GM23338 (cell line): ENCODE measurements around the gene TBCB. TPM values are rescaled to one million over a fixed set of nuclear protein-coding genes. Genes with fewer than 3 reads are reported as not detected.

ENCODE experiments used
- ATAC-seq: fragments of 200-7000 bp; cut with Tn5 transposase; 3 replicates; pipeline ENCODE4 v1.9.1; 2020
- DNase-seq: peaks from one replicate; pipeline ENCODE4 v3.0.0-alpha.2; 2015; ENCODE audit warnings: low spot score
- H2AFZ ChIP-seq: fragments of 200-600 bp; sonication (generic); 2 replicates; pipeline ENCODE4 v1.8.0; 2016; ENCODE audit warnings: antibody characterized with exemption, mild to moderate bottlenecking, moderate library complexity
- H3F3A ChIP-seq: fragments of 200-600 bp; sonication (generic); replicated peaks from 2 replicates; pipeline ENCODE4 v1.8.0; 2017; ENCODE audit warnings: antibody characterized with exemption, mixed run types, low read depth
- H3K27ac ChIP-seq: fragments of 200-600 bp; sonication (generic); 2 replicates; pipeline ENCODE4 v1.6.1; 2016; ENCODE audit warnings: low read depth
- H3K27me3 ChIP-seq: fragments of 200-600 bp; sonication (generic); 2 replicates; pipeline ENCODE4 v1.8.0; 2016; ENCODE audit warnings: mild to moderate bottlenecking, mixed run types, moderate library complexity; ENCODE audit not compliant: insufficient read depth
- H3K36me3 ChIP-seq: fragments of 200-600 bp; sonication (generic); 2 replicates; pipeline ENCODE4 v1.8.0; 2016; ENCODE audit warnings: mild to moderate bottlenecking; ENCODE audit not compliant: insufficient read depth
- H3K4me1 ChIP-seq: fragments of 200-600 bp; sonication (generic); 2 replicates; pipeline ENCODE4 v1.8.0; 2016; ENCODE audit warnings: mild to moderate bottlenecking, moderate library complexity; ENCODE audit not compliant: insufficient read depth
- H3K4me2 ChIP-seq: fragments of 200-600 bp; sonication (generic); 2 replicates; pipeline ENCODE4 v1.7.1; 2017; ENCODE audit warnings: mixed run types
- H3K4me3 ChIP-seq: fragments of 200-600 bp; sonication (generic); 2 replicates; pipeline ENCODE4 v1.6.1; 2016; ENCODE audit warnings: mixed run types
- H3K79me2 ChIP-seq: fragments of 200-600 bp; sonication (generic); replicated peaks from 2 replicates; pipeline ENCODE4 v1.8.0; 2017; ENCODE audit warnings: mild to moderate bottlenecking; ENCODE audit not compliant: insufficient read depth
- H3K9me2 ChIP-seq: fragments of 200-600 bp; sonication (generic); 2 replicates; pipeline ENCODE4 v1.8.0; 2017; ENCODE audit not compliant: insufficient read depth
- H4K20me1 ChIP-seq: fragments of 200-600 bp; sonication (generic); replicated peaks from 2 replicates; pipeline ENCODE4 v1.8.0; 2017; ENCODE audit warnings: mild to moderate bottlenecking; ENCODE audit not compliant: insufficient read depth
- H3K27ac Mint-ChIP-seq: 2 replicates; pipeline ENCODE4 v1.8.0; 2020; ENCODE audit warnings: inconsistent platforms, mild to moderate bottlenecking, moderate library complexity, mixed read lengths
- H3K27me3 Mint-ChIP-seq: 3 replicates; pipeline ENCODE4 v1.8.0; 2022; ENCODE audit warnings: low read depth, mild to moderate bottlenecking, moderate library complexity, mixed read lengths, inconsistent platforms; ENCODE audit not compliant: insufficient read depth, poor library complexity
- H3K36me3 Mint-ChIP-seq: 3 replicates; pipeline ENCODE4 v1.8.0; 2021; ENCODE audit warnings: low read depth, mild to moderate bottlenecking, inconsistent platforms, moderate library complexity, mixed read lengths
- H3K4me1 Mint-ChIP-seq: 3 replicates; pipeline ENCODE4 v1.8.0; 2020; ENCODE audit warnings: mild to moderate bottlenecking, inconsistent platforms, mixed read lengths
- H3K4me3 Mint-ChIP-seq: 3 replicates; pipeline ENCODE4 v1.8.0; 2021; ENCODE audit warnings: moderate library complexity, mild to moderate bottlenecking, inconsistent platforms, mixed read lengths
- H3K9me3 Mint-ChIP-seq: 3 replicates; pipeline ENCODE4 v1.8.0; 2020; ENCODE audit warnings: moderate library complexity, mild to moderate bottlenecking, inconsistent platforms, mixed read lengths
- CTCF ChIP-seq, 2 experiments: fragments of 200-600 bp in 1 of 2; sonication (generic) in 1 of 2; conservative IDR thresholded peaks; 2 replicates each; pipeline versions ENCODE4 v1.5.1 to v1.6.1; 2016 to 2017; ENCODE audit warnings: antibody characterized with exemption in 2 of 2, low read depth in 2 of 2, mild to moderate bottlenecking in 2 of 2, moderate library complexity in 1 of 2
- ETS1 ChIP-seq: IDR thresholded peaks from 2 replicates; pipeline ENCODE4 v1.6.1; 2016; ENCODE audit warnings: antibody characterized with exemption
- EZH2phosphoT487 ChIP-seq: fragments of 200-600 bp; sonication (generic); IDR thresholded peaks from one replicate; pipeline ENCODE4 v1.8.1; 2018; ENCODE audit warnings: antibody characterized with exemption; ENCODE audit not compliant: unreplicated experiment
- JUNB ChIP-seq: IDR thresholded peaks from one replicate; pipeline ENCODE4 v1.6.1; 2016; ENCODE audit warnings: antibody characterized with exemption; ENCODE audit not compliant: unreplicated experiment
- POLR2AphosphoS5 ChIP-seq: IDR thresholded peaks from 2 replicates; pipeline ENCODE4 v1.6.1; 2016; ENCODE audit warnings: antibody characterized with exemption, low read depth
- STAT1 ChIP-seq: IDR thresholded peaks from one replicate; pipeline ENCODE4 v1.6.1; 2016; ENCODE audit warnings: antibody characterized with exemption; ENCODE audit not compliant: unreplicated experiment
- ZNF462 ChIP-seq: fragments of 250-450 bp; sonication (Bioruptor Pico); IDR thresholded peaks from 2 replicates; pipeline ENCODE4 v1.5.0; 2020; ENCODE audit warnings: mild to moderate bottlenecking, moderate library complexity
- polyA plus RNA-seq: library from polyadenylated mRNA; unstranded; fragments of >200 nt; fragmentation: Nextera tagmentation; extraction: Ambion mirVana; gene quantifications from 2 replicates; pipeline ENCODE4 v1.2.1, GENCODE V29; 2016
- total RNA-seq: library from RNA; depleted of rRNA; stranded (reverse); fragments of >200 nt; shearing (Covaris generic); gene quantifications from 2 replicates; pipeline ENCODE4 v1.2.3, GENCODE V29; 2014

TBCB gene
- total and polyA plus RNA-seq, 2 experiments from 2014 or later = 275 to 290 TPM

GRCh38 chr19:36141039-36141927, 26.0 kb downstream of the TBCB start:
- H3K4me2 ChIP-seq = peak overlapping the region; percentile 98
- peaks cover 11% of the 10 kb centered on the region for H3K27me3 Mint-ChIP-seq
- peaks cover 44% of the 10 kb centered on the region for H3K36me3 Mint-ChIP-seq
- peaks cover 17% of the 10 kb centered on the region for H3K36me3 ChIP-seq
- DNase-seq (peak; percentile 98), ATAC-seq (peak; percentile 80)
- H3K4me3 ChIP-seq = peak overlapping the region; percentile 100
- no peaks in the 10 kb centered on the region for H3K9me3 Mint-ChIP-seq
- peaks cover 12% of the 10 kb centered on the region; the same call in 1 of the 2 replicates for H3F3A ChIP-seq
- peaks cover 16% of the 10 kb centered on the region for H3K4me1 Mint-ChIP-seq
- H4K20me1 ChIP-seq = peaks cover 8% of the 10 kb centered on the region; the same call in 1 of the 2 replicates
- peak overlapping the region; percentile 100 for H3K4me3 Mint-ChIP-seq
- H3K9me2 ChIP-seq = no peaks in the 10 kb centered on the region
- no peaks in the 10 kb centered on the region for H3K27me3 ChIP-seq
- H3K4me1 ChIP-seq = no peaks in the 10 kb centered on the region; the same call in 1 of the 2 replicates
- H3K27ac Mint-ChIP-seq = peak overlapping the region; percentile 99
- no peak overlapping the region for H2AFZ ChIP-seq
- no peak overlapping the region; the same call in 1 of the 2 replicates for H3K27ac ChIP-seq
- TF ChIP-seq POLR2AphosphoS5 = peak; percentile 42; the same call in 1 of the 2 replicates
- TF ChIP-seq ETS1 = no peak
- TF ChIP-seq CTCF (conservative IDR thresholded peaks at IDR 0.05; ENCODE audit: low read depth in 2 of 2) = no peak
- no peak for TF ChIP-seq STAT1
- no peak for TF ChIP-seq EZH2phosphoT487
- TF ChIP-seq JUNB = no peak
- H3K79me2 ChIP-seq = peaks cover 6% of the 10 kb centered on the region

- H3K4me2 ChIP-seq = peak overlapping the region; percentile 62
- Mint-ChIP-seq H3K4me1 (peaks cover 11% of the 10 kb centered on the region), H3K4me3 (peak overlapping the region; percentile 100), H3K9me3 (no peaks in the 10 kb centered on the region), H3K27me3 (peaks cover 8% of the 10 kb centered on the region), H3K36me3 (peaks cover 52% of the 10 kb centered on the region), H3K27ac (peak overlapping the region; percentile 93; the same call in 1 of the 2 replicates)
- DNase-seq (no peak), ATAC-seq (no peak)
- H2AFZ ChIP-seq = no peak overlapping the region
- H3K27ac ChIP-seq = no peak overlapping the region
- peaks cover 9% of the 10 kb centered on the region; the same call in 1 of the 2 replicates for H3F3A ChIP-seq
- peaks cover 6% of the 10 kb centered on the region for H3K79me2 ChIP-seq
- peaks cover 8% of the 10 kb centered on the region; the same call in 1 of the 2 replicates for H4K20me1 ChIP-seq
- H3K9me2 ChIP-seq = no peaks in the 10 kb centered on the region
- peak overlapping the region; percentile 100 for H3K4me3 ChIP-seq
- no peaks in the 10 kb centered on the region; the same call in 1 of the 2 replicates for H3K4me1 ChIP-seq
- H3K36me3 ChIP-seq = peaks cover 22% of the 10 kb centered on the region
- no peaks in the 10 kb centered on the region for H3K27me3 ChIP-seq
- TF ChIP-seq ZNF462 (CRISPR knock-in tag) (no peak), ETS1 (no peak)
Measured at GRCh38 chr19:36142046-36142445, 26.8 kb downstream of the TBCB start.
